GM19467 (cell line): ENCODE measurements around the gene SBSN.
"Not testable (repeated sequence)": the region's sequence is repeated elsewhere in the genome, so short reads cannot be mapped to it uniquely, and the experiment has no call there.

Experiments used
- ATAC-seq: cut with Tn5 transposase; IDR thresholded peaks from one replicate; pipeline ENCODE4 v1.9.1; 2021; ENCODE audit warnings: mild to moderate bottlenecking, moderate library complexity; ENCODE audit not compliant: unreplicated experiment

The SBSN gene

DNA sequence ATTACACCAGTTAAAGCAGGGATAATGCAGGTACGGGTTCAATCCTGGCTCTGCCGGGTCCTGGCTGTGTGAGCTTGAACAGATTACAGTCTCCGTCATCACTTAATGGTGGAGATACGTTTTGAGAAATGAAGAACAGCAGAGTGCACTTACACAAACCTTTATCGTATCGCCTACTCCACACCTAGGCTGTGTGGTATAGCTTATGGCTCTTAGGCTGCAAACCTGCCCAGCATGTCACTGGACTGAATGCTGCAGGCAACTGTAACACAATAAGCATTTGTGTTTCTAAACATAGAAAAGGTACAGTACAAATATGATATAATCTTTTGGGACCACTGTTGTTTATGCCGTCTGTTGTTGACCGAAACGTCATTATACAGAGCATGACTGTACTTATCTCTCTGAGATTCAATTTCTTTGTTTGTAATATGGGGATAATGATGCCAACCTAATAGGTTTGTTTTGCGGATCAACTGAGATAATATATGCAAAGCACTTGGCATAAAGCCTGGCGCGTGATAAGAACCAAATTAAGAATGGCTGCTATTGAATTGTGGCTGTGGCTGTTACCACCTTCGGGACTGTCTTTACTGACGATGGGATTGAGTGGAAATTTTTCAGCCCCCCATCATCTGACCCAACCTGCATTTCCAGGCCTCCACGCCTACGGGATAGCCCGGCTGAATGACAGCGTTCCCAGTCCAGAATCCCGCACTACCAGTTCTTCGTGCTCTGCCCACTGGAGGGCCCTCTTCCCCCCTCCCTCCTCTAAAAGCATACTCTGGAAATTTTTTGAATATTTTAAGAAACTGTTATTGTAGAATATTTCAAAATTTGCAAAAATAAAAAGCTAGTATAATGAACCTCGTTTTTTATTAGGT is 49.1 kb downstream of the SBSN start:
- ATAC-seq = no peak

DNA sequence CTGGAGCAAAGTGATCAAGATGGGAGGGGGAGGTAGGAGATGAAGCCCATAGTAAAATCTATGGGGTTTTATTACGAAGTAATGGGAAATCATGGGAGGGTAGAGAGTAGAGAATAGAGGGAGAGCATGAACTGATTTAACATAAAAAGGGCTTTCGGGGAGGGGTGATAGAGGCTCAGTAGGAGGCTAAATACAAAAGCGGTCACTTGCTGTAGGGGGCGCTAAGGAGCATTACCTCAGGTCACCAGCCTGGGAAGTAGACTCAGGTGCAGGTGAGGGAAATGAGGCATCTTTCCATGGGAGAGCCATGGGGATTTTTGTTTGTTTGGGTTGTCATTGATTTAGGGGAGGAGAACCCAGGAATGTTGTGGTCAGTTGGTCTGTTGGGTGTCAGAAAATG is 52.0 kb downstream of the SBSN start:
- no peak for ATAC-seq

DNA sequence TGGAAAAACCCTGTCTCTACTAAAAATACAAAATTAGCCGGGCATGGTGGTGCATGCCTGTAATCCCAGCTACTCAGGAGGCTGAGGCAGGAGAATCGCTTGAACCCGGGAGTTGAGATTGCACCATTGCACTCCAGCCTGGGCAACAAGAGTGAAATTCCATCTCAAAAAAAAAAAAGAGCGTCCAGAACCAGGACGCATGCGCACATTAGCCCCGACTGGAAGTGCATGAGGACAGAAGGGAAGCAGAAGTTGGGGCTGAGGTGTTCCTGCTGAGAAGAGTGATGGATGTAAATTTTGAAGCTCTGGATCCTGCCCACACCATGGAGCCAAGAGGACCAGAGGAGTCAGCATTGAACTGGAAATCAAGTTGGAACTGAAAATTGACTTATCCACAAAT is 53.5 kb downstream of the SBSN start:
- not testable (repeated sequence) for ATAC-seq

DNA sequence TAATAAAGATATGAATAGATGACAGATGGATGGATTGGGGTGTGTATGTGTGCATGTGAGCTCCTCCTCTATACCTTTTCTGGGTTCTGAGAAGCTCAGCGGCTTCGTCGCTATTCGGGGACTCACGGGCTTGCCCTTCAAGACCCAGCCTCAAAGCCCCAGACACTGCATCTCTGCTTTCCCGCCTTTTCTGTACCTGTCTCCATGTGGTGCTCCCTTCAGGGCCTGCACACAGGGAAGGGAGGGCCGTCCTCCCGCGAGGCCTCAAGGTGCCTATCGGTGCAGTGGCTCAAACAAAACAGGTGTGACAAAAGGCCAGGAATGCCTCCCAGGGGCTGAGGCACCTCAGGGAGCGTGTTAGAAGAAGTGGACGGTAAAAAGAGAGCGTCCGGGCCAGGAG is 54.0 kb downstream of the SBSN start:
- ATAC-seq = no peak
